Measurements from ENCODE around the gene PIGS.
"Not testable (repeated sequence)": the region's sequence is repeated elsewhere in the genome, so short reads cannot be mapped to it uniquely, and the experiment has no call there.

PIGS gene

GRCh38 chr17:28529013-28529400 is 42.3 kb downstream of the PIGS start:
- no peak for DNase-seq (ENCODE audit: low read depth in 3 of 3)

GRCh38 chr17:28528327-28529012 is 42.9 kb downstream of the PIGS start:
- DNase-seq (ENCODE audit: low read depth in 3 of 3), result no peak

- no peak for DNase-seq (ENCODE audit: low read depth in 3 of 3)
Observed at GRCh38 chr17:28527859-28528258, 43.5 kb downstream of the PIGS start.

GRCh38 chr17:28527181-28527681 is 44.1 kb downstream of the PIGS start:
- DNase-seq (ENCODE audit: low read depth in 3 of 3), result no peak

- no peak for DNase-seq (ENCODE audit: low read depth in 3 of 3)
Observed at GRCh38 chr17:28526381-28526780, 44.9 kb downstream of the PIGS start.

- DNase-seq (ENCODE audit: low read depth in 3 of 3), result no peak
Observed at GRCh38 chr17:28524476-28525424, 46.6 kb downstream of the PIGS start.

- no peak for DNase-seq (ENCODE audit: low read depth in 3 of 3)
Observed at GRCh38 chr17:28523876-28524275, 47.4 kb downstream of the PIGS start.

GRCh38 chr17:28523186-28523585 is 48.1 kb downstream of the PIGS start:
- no peak for DNase-seq (ENCODE audit: low read depth in 3 of 3)

- not testable (repeated sequence) for DNase-seq (ENCODE audit: low read depth in 3 of 3)
Observed at GRCh38 chr17:28522281-28522680, 49.0 kb downstream of the PIGS start.

GRCh38 chr17:28521311-28522085 is 49.8 kb downstream of the PIGS start:
- no peak for DNase-seq (ENCODE audit: low read depth in 3 of 3)

- no peak for DNase-seq (ENCODE audit: low read depth in 3 of 3)
Observed at GRCh38 chr17:28520687-28521086, 50.6 kb downstream of the PIGS start.

GRCh38 chr17:28519236-28519635 is 52.1 kb downstream of the PIGS start:
- no peak for DNase-seq (ENCODE audit: low read depth in 3 of 3)

GRCh38 chr17:28518578-28518977 is 52.7 kb downstream of the PIGS start:
- DNase-seq (ENCODE audit: low read depth in 3 of 3), result no peak

GRCh38 chr17:28518132-28518531 is 53.2 kb downstream of the PIGS start:
- no peak for DNase-seq (ENCODE audit: low read depth in 3 of 3)

GRCh38 chr17:28515518-28515917 is 55.8 kb downstream of the PIGS start:
- no peak for DNase-seq (ENCODE audit: low read depth in 3 of 3)

GRCh38 chr17:28514561-28515002 is 56.7 kb downstream of the PIGS start:
- DNase-seq (ENCODE audit: low read depth in 3 of 3), result no peak

GRCh38 chr17:28513476-28513875 is 57.8 kb downstream of the PIGS start:
- DNase-seq (ENCODE audit: low read depth in 3 of 3), result no peak

- no peak for DNase-seq (ENCODE audit: low read depth in 3 of 3)
Observed at GRCh38 chr17:28511858-28512461, 59.4 kb downstream of the PIGS start.

- no peak for DNase-seq (ENCODE audit: low read depth in 3 of 3)
Observed at GRCh38 chr17:28509789-28510188, 61.5 kb downstream of the PIGS start.

- no peak for DNase-seq (ENCODE audit: low read depth in 3 of 3)
Observed at GRCh38 chr17:28508211-28508724, 63.1 kb downstream of the PIGS start.

GRCh38 chr17:28507567-28508203 is 63.6 kb downstream of the PIGS start:
- no peak for DNase-seq (ENCODE audit: low read depth in 3 of 3)
